ENCODE results near the gene RBM3.

DNA sequence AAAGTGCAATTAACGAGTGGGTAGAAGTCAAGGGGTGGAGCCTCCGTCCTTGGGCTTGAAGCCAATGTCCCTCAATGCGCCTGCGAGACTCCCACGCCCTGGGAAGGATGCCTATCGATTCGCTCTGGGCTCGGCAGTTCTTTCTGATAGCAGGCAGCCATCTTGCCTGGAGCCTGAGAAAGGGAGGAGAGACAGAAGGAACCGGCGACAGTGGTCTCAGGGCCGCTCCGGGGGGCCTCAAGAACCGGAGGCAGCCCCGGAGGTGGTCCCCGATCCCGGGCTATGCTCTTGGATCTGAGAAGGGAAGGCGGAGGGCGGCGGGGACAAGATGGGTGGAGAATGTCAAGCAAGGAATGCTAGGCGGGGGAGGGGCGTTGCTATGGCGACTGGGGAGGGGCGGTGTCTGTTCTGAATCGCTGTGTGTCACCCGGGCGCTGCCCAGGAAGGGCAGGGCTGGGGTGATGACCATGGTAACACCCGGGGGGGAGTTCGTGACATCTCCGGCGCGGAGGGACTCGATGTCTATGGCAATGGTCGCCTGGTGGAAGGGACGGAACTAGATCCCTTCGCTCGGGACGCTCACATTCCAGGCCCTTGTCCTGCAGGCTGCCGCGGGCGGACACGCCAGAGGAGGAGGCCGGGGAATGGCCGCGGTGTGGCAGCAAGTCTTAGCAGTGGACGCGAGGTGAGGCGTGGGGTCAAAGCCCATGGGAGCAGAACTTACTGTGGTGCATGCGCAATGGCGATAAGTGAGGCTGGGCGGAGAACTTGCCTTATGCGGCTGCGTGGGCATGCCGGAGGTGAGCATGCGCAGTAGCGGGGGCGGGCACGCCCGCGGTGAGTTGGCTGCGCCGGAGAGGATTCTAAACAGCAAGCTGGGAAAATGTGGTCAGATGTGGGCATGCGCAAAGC, 23.3 kb downstream of the RBM3 start, which contains the start of gene WDR13:
- peak; percentile 71 for TF ChIP-seq POLR2A (IDR thresholded peaks at IDR 0.05; ENCODE audit: low read length)
- no peak for TF ChIP-seq GATA1 (IDR thresholded peaks at IDR 0.05; ENCODE audit: low read depth, low read length)

All from erythroblast (primary cell).